HepG2 (cell line): ENCODE results near the gene DRAP1. TPM values are rescaled to one million over a fixed set of nuclear protein-coding genes. Genes with fewer than 3 reads are reported as not detected.
A peak's percentile ranks its signal among the peaks of the same experiment; 100 is the strongest.

Experiments
- KLF15 ChIP-seq: sonication (generic); formaldehyde crosslinking; IDR thresholded peaks from 2 replicates; pipeline ENCODE4 v1.8.1; 2023; ENCODE audit warnings: borderline replicate concordance, mild to moderate bottlenecking, inconsistent platforms, missing genetic modification reagents, mixed read lengths
- KLF16 ChIP-seq, 2 experiments: sonication (generic) in 1 of 2; formaldehyde crosslinking in 1 of 2; IDR thresholded peaks; 2 replicates each; pipeline versions ENCODE4 v1.6.1 to v1.8.0; 2016 to 2023; ENCODE audit warnings: missing genetic modification reagents in 2 of 2, missing compliant biosample characterization in 1 of 2
- KMT2A ChIP-seq: sonication (generic); formaldehyde crosslinking; IDR thresholded peaks from 2 replicates; pipeline ENCODE4 v1.4.0; 2020; ENCODE audit warnings: missing genetic modification reagents
- REXO4 ChIP-seq: sonication (generic); formaldehyde crosslinking; IDR thresholded peaks from 2 replicates; pipeline ENCODE4 v1.8.0; 2022; ENCODE audit warnings: missing genetic modification reagents, mild to moderate bottlenecking, borderline replicate concordance
- RFXANK ChIP-seq: IDR thresholded peaks from 2 replicates; pipeline ENCODE4 v1.6.1; 2016
- SAP130 ChIP-seq: IDR thresholded peaks from 2 replicates; pipeline ENCODE4 v1.6.1; 2016; ENCODE audit warnings: low read depth
- TRIM24 ChIP-seq: sonication (generic); formaldehyde crosslinking; IDR thresholded peaks from 2 replicates; pipeline ENCODE4 v1.8.0; 2022; ENCODE audit warnings: mild to moderate bottlenecking, missing genetic modification reagents
- U2AF1 ChIP-seq: fragments of 200-400 bp; formaldehyde crosslinking; optimal IDR thresholded peaks from 2 replicates; pipeline ENCODE3; 2017; ENCODE audit warnings: mild to moderate bottlenecking, low read depth, low read length
- ZNF790 ChIP-seq: sonication (generic); formaldehyde crosslinking; IDR thresholded peaks from 2 replicates; pipeline ENCODE4 v1.8.0; 2022; ENCODE audit warnings: missing genetic modification reagents, mild to moderate bottlenecking, borderline replicate concordance
- ZNF883 ChIP-seq: sonication (generic); formaldehyde crosslinking; IDR thresholded peaks from 2 replicates; pipeline ENCODE4 v1.5.1; 2020; ENCODE audit warnings: mild to moderate bottlenecking, missing genetic modification reagents; ENCODE audit errors: not compliant biosample characterization
- polyA plus RNA-seq, 8 experiments: library from polyadenylated mRNA; depleted of rRNA in 3 of 8; stranded (reverse) in 7 of 8; unstranded in 1 of 8; fragments of >200 nt; fragmentation: Illumina TruSeq in 4 of 8; extraction: Trizol in 4 of 8; gene quantifications; 2 replicates each; pipeline versions ENCODE4 v1.2.1 to v1.2.3, GENCODE V29; 2011 to 2016; ENCODE audit warnings: low read depth in 4 of 8, missing spikeins in 1 of 8, mixed read lengths in 1 of 8; ENCODE audit not compliant: insufficient read depth in 1 of 8
- total RNA-seq, 5 experiments: library from RNA; depleted of rRNA; stranded (reverse); fragments of >200 nt; fragmentation: Illumina TruSeq; extraction: Trizol; gene quantifications; 2 replicates each; pipeline ENCODE4 v1.2.3, GENCODE V29; 2016; ENCODE audit warnings: low read depth in 1 of 5
- TF ChIP-seq, protein P1 (sequence below): sonication (generic); formaldehyde crosslinking; conservative IDR thresholded peaks from 2 replicates; pipeline ENCODE4 v1.8.0; 2022; ENCODE audit warnings: mild to moderate bottlenecking, moderate library complexity, missing genetic modification reagents
- TF ChIP-seq, protein P2 (sequence below): sonication (generic); formaldehyde crosslinking; IDR thresholded peaks from 2 replicates; pipeline ENCODE4 v1.9.0; 2021; ENCODE audit warnings: missing genetic modification reagents, borderline replicate concordance
- TF ChIP-seq, protein P3 (sequence below): sonication (generic); formaldehyde crosslinking; conservative IDR thresholded peaks from 2 replicates; pipeline ENCODE4 v1.4.0; 2020; ENCODE audit warnings: missing genetic modification reagents
- TF ChIP-seq, protein P4 (sequence below): sonication (generic); formaldehyde crosslinking; IDR thresholded peaks from 2 replicates; pipeline ENCODE4 v1.8.0; 2022; ENCODE audit warnings: mild to moderate bottlenecking, missing genetic modification reagents; ENCODE audit not compliant: insufficient replicate concordance
- TF ChIP-seq, protein P5 (sequence below): IDR thresholded peaks from 2 replicates; pipeline ENCODE4 v1.6.1; 2016; ENCODE audit warnings: missing compliant biosample characterization, missing genetic modification reagents, borderline replicate concordance
- TF ChIP-seq, protein P6 (sequence below): sonication (generic); formaldehyde crosslinking; IDR thresholded peaks from 2 replicates; pipeline ENCODE4 v1.8.0; 2022; ENCODE audit warnings: mild to moderate bottlenecking, missing genetic modification reagents
- TF ChIP-seq, protein P7 (sequence below): sonication (generic); formaldehyde crosslinking; IDR thresholded peaks from 2 replicates; pipeline ENCODE4 v1.5.1; 2020; ENCODE audit warnings: missing genetic modification reagents, mild to moderate bottlenecking, borderline replicate concordance

The DRAP1 gene
- total and polyA plus RNA-seq, 2 of the 13 experiments (the other 11 are each of a cell fraction or from before 2014, with no cell fraction given), result 46.8 to 52.3 TPM

DNA sequence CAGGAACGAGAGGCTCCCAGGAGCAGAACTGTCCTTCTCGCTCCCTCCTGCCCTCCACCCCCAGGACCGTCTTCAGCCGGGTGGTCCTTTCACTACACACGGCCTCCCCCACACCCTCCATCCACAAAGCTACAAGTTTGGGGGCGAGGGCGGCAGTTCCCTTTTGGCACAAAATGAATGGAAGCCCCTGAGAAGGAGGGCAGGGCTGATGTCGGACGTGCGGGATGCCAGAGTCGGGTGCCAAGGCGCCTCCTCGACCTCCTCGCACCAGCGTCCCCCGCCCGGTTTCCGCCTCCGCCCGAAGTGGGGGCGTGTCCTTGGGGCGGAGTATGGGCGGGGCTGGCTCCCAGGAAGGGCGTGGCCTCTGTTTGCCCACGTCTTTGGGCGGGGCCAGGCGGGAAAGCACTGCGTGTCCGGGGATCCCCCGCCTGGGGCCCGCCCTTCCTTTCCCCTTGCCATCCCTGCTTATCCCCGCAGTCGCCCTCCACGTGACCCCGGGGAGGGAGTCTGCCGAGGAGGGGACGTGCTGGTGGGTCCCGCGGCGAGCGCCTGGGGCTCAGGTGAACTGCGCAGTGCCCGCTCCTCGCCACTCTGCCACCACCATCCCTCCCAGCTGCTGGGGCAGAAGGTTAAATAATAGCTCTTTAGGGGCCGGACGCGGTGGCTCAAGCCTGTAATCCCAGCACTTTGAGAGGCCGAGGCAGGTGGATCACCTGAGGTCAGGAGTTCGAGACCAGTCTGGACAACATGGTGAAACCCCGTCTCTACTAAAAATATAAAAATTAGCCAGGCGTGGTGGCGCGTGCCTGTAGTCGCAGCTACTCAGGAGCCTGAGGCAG, 45.7 kb upstream of the DRAP1 start (continued):
- TF ChIP-seq, protein P1, sequence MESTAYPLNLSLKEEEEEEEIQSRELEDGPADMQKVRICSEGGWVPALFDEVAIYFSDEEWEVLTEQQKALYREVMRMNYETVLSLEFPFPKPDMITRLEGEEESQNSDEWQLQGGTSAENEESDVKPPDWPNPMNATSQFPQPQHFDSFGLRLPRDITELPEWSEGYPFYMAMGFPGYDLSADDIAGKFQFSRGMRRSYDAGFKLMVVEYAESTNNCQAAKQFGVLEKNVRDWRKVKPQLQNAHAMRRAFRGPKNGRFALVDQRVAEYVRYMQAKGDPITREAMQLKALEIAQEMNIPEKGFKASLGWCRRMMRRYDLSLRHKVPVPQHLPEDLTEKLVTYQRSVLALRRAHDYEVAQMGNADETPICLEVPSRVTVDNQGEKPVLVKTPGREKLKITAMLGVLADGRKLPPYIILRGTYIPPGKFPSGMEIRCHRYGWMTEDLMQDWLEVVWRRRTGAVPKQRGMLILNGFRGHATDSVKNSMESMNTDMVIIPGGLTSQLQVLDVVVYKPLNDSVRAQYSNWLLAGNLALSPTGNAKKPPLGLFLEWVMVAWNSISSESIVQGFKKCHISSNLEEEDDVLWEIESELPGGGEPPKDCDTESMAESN, result 0 out of 2 replicates have a peak, but pooled peaks have one; percentile 64
- TF ChIP-seq RFXANK (no peak), SAP130 (CRISPR knock-in tag) (peak; percentile 87), ZNF883 (no peak), TRIM24 (no peak), ZNF790 (no peak), KLF16 (CRISPR knock-in tag; IDR thresholded peaks at IDR 0.05) (peak in 1 of 2 experiments; percentile 56; a peak in 1 of 4 replicates), U2AF1 (no peak), KMT2A (CRISPR knock-in tag) (no peak), REXO4 (CRISPR knock-in tag) (no peak), KLF15 (no peak)
- TF ChIP-seq, protein P2, sequence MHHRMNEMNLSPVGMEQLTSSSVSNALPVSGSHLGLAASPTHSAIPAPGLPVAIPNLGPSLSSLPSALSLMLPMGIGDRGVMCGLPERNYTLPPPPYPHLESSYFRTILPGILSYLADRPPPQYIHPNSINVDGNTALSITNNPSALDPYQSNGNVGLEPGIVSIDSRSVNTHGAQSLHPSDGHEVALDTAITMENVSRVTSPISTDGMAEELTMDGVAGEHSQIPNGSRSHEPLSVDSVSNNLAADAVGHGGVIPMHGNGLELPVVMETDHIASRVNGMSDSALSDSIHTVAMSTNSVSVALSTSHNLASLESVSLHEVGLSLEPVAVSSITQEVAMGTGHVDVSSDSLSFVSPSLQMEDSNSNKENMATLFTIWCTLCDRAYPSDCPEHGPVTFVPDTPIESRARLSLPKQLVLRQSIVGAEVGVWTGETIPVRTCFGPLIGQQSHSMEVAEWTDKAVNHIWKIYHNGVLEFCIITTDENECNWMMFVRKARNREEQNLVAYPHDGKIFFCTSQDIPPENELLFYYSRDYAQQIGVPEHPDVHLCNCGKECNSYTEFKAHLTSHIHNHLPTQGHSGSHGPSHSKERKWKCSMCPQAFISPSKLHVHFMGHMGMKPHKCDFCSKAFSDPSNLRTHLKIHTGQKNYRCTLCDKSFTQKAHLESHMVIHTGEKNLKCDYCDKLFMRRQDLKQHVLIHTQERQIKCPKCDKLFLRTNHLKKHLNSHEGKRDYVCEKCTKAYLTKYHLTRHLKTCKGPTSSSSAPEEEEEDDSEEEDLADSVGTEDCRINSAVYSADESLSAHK (CRISPR knock-in tag), result no peak
- TF ChIP-seq, protein P3, sequence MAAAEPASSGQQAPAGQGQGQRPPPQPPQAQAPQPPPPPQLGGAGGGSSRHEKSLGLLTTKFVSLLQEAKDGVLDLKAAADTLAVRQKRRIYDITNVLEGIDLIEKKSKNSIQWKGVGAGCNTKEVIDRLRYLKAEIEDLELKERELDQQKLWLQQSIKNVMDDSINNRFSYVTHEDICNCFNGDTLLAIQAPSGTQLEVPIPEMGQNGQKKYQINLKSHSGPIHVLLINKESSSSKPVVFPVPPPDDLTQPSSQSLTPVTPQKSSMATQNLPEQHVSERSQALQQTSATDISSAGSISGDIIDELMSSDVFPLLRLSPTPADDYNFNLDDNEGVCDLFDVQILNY (CRISPR knock-in tag), result peak; percentile 43; the same call in 1 of the 2 replicates
- TF ChIP-seq, protein P4, sequence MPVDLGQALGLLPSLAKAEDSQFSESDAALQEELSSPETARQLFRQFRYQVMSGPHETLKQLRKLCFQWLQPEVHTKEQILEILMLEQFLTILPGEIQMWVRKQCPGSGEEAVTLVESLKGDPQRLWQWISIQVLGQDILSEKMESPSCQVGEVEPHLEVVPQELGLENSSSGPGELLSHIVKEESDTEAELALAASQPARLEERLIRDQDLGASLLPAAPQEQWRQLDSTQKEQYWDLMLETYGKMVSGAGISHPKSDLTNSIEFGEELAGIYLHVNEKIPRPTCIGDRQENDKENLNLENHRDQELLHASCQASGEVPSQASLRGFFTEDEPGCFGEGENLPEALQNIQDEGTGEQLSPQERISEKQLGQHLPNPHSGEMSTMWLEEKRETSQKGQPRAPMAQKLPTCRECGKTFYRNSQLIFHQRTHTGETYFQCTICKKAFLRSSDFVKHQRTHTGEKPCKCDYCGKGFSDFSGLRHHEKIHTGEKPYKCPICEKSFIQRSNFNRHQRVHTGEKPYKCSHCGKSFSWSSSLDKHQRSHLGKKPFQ (CRISPR knock-in tag), result peak; percentile 70
- TF ChIP-seq, protein P5, sequence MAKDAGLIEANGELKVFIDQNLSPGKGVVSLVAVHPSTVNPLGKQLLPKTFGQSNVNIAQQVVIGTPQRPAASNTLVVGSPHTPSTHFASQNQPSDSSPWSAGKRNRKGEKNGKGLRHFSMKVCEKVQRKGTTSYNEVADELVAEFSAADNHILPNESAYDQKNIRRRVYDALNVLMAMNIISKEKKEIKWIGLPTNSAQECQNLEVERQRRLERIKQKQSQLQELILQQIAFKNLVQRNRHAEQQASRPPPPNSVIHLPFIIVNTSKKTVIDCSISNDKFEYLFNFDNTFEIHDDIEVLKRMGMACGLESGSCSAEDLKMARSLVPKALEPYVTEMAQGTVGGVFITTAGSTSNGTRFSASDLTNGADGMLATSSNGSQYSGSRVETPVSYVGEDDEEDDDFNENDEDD (CRISPR knock-in tag), result peak; percentile 21; the same call in 1 of the 2 replicates
- TF ChIP-seq, protein P6, sequence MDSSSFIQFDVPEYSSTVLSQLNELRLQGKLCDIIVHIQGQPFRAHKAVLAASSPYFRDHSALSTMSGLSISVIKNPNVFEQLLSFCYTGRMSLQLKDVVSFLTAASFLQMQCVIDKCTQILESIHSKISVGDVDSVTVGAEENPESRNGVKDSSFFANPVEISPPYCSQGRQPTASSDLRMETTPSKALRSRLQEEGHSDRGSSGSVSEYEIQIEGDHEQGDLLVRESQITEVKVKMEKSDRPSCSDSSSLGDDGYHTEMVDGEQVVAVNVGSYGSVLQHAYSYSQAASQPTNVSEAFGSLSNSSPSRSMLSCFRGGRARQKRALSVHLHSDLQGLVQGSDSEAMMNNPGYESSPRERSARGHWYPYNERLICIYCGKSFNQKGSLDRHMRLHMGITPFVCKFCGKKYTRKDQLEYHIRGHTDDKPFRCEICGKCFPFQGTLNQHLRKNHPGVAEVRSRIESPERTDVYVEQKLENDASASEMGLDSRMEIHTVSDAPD (CRISPR knock-in tag), result no peak
- TF ChIP-seq, protein P7, sequence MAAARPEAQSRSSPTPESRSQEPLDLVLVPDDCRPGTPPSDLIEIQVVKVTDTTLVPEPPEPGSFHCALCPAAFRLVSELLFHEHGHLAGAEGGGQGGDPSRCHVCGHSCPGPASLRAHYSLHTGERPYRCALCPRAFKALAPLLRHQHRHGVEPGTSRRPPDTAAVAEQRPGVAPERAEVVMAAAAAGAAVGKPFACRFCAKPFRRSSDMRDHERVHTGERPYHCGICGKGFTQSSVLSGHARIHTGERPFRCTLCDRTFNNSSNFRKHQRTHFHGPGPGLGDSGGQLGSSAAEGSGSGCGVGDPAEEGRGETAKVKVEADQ (CRISPR knock-in tag), result no peak
